HL-60 (cell line): ENCODE data around the gene OR10K2.
"Not testable (repeated sequence)": the region's sequence is repeated elsewhere in the genome, so short reads cannot be mapped to it uniquely, and the experiment has no call there.

Experiments used
- DNase-seq, 2 experiments: peaks; one replicate each; pipeline ENCODE4 v3.0.0-alpha.2; 2010 to 2020; ENCODE audit warnings: low read depth in 1 of 2, low spot score in 1 of 2
- H3K27ac ChIP-seq: fragments of 250-450 bp; sonication (Bioruptor Pico); replicated peaks from 2 replicates; pipeline ENCODE4 v1.5.1; 2020; ENCODE audit warnings: mild to moderate bottlenecking, moderate library complexity
- H3K27me3 ChIP-seq: fragments of 250-450 bp; sonication (Bioruptor Pico); 2 replicates; pipeline ENCODE4 v1.5.1; 2021; ENCODE audit warnings: mild to moderate bottlenecking, moderate library complexity; ENCODE audit not compliant: insufficient read depth, poor library complexity, severe bottlenecking
- H3K4me3 ChIP-seq: replicated peaks from 2 replicates; pipeline ENCODE4 v1.5.1; 2011; ENCODE audit warnings: mild to moderate bottlenecking, control low read depth, low read length; ENCODE audit not compliant: insufficient read depth
- GABPA ChIP-seq: IDR thresholded peaks from 2 replicates; pipeline ENCODE4 v1.6.1; 2012; ENCODE audit warnings: low read depth
- POLR2AphosphoS5 ChIP-seq: IDR thresholded peaks from 2 replicates; pipeline ENCODE4 v1.6.1; 2012; ENCODE audit warnings: low read depth
- SPI1 ChIP-seq: IDR thresholded peaks from 2 replicates; pipeline ENCODE4 v1.6.1; 2012; ENCODE audit warnings: low read depth, mild to moderate bottlenecking, borderline replicate concordance
- TF ChIP-seq, protein P1 (sequence below): IDR thresholded peaks from 2 replicates; pipeline ENCODE4 v1.6.1; 2012; ENCODE audit warnings: low read depth; ENCODE audit not compliant: insufficient replicate concordance
- TF ChIP-seq, protein P2 (sequence below): IDR thresholded peaks from one replicate; pipeline ENCODE4 v1.5.1; 2011; ENCODE audit warnings: low read length, control low read depth, inconsistent platforms; ENCODE audit not compliant: insufficient read depth

The OR10K2 gene

DNA sequence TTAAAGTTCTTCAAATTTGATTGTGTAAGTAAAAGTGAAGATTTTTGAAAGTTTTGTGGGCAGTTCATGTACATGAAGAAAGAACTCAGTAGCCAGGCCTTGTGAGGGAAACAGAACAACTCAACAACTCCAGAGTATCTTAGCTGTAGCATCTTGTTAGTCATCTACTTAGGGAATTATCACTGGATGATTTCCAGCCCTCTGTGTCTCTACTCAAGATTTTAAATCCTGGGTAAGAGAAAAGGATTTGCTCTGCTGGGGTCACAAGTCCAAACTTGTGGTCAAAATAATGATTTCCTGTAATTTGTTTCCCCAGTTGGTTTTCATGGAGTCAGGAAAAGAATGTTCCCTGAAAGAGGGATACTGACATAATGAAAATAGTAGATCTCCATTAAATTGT, 34.9 kb downstream of the OR10K2 start:
- no peak for DNase-seq
- no peak overlapping the region for H3K27ac ChIP-seq
- TF ChIP-seq POLR2AphosphoS5 (no peak), GABPA (no peak), SPI1 (no peak)
- TF ChIP-seq, protein P1, sequence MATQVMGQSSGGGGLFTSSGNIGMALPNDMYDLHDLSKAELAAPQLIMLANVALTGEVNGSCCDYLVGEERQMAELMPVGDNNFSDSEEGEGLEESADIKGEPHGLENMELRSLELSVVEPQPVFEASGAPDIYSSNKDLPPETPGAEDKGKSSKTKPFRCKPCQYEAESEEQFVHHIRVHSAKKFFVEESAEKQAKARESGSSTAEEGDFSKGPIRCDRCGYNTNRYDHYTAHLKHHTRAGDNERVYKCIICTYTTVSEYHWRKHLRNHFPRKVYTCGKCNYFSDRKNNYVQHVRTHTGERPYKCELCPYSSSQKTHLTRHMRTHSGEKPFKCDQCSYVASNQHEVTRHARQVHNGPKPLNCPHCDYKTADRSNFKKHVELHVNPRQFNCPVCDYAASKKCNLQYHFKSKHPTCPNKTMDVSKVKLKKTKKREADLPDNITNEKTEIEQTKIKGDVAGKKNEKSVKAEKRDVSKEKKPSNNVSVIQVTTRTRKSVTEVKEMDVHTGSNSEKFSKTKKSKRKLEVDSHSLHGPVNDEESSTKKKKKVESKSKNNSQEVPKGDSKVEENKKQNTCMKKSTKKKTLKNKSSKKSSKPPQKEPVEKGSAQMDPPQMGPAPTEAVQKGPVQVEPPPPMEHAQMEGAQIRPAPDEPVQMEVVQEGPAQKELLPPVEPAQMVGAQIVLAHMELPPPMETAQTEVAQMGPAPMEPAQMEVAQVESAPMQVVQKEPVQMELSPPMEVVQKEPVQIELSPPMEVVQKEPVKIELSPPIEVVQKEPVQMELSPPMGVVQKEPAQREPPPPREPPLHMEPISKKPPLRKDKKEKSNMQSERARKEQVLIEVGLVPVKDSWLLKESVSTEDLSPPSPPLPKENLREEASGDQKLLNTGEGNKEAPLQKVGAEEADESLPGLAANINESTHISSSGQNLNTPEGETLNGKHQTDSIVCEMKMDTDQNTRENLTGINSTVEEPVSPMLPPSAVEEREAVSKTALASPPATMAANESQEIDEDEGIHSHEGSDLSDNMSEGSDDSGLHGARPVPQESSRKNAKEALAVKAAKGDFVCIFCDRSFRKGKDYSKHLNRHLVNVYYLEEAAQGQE, result no peak
- TF ChIP-seq, protein P2, sequence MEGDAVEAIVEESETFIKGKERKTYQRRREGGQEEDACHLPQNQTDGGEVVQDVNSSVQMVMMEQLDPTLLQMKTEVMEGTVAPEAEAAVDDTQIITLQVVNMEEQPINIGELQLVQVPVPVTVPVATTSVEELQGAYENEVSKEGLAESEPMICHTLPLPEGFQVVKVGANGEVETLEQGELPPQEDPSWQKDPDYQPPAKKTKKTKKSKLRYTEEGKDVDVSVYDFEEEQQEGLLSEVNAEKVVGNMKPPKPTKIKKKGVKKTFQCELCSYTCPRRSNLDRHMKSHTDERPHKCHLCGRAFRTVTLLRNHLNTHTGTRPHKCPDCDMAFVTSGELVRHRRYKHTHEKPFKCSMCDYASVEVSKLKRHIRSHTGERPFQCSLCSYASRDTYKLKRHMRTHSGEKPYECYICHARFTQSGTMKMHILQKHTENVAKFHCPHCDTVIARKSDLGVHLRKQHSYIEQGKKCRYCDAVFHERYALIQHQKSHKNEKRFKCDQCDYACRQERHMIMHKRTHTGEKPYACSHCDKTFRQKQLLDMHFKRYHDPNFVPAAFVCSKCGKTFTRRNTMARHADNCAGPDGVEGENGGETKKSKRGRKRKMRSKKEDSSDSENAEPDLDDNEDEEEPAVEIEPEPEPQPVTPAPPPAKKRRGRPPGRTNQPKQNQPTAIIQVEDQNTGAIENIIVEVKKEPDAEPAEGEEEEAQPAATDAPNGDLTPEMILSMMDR, result no peak
- no peaks in the 10 kb centered on the region for H3K27me3 ChIP-seq
- H3K4me3 ChIP-seq, result no peak overlapping the region

DNA sequence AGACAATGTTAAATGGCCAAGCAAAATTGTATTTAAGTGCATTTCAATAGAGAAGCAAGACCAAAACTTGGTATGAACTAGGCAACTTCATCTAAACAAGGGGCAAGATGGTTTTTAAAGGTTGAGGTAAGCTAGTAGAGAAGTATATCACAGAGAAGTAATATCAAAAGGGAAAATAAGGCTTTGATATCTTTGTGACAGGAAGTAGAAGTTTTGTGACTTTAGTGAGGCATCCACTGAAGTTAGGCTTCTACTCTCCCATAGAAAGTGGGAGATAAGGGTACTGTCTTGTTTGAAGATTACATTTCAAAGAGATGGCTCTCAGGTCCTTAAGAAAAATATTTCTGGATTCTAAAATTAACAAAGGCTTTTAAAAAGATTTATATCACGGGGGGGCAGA, 35.7 kb downstream of the OR10K2 start:
- no peak for DNase-seq
- no peak for TF ChIP-seq SPI1
- Histone ChIP-seq H3K27me3 (no peaks in the 10 kb centered on the region), H3K27ac (no peak overlapping the region), H3K4me3 (no peak overlapping the region)

DNA sequence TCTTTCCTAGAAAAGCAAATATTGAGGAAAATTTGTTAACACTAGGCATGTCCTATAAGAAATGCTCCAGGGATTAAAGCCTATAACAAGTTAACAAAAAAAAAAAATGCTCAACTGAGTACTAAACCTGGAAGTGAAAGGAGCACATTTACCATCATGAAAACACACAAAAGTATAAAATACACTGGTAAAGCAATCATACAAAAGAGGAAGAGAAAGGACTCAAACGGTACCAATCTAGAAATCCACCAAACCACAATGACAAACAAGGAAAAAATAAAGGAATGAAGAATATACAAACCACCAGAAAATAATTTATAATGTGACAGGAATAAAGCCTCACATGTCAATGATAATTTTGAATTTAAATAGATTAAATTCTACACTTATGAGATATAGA, 51.2 kb downstream of the OR10K2 start:
- Histone ChIP-seq H3K4me3 (no peak overlapping the region), H3K27me3 (no peaks in the 10 kb centered on the region), H3K27ac (no peak overlapping the region)
- DNase-seq, result no peak
- TF ChIP-seq, protein P2, result no peak
- TF ChIP-seq SPI1 (peak; percentile 72), GABPA (no peak)
- TF ChIP-seq, protein P1, result no peak

DNA sequence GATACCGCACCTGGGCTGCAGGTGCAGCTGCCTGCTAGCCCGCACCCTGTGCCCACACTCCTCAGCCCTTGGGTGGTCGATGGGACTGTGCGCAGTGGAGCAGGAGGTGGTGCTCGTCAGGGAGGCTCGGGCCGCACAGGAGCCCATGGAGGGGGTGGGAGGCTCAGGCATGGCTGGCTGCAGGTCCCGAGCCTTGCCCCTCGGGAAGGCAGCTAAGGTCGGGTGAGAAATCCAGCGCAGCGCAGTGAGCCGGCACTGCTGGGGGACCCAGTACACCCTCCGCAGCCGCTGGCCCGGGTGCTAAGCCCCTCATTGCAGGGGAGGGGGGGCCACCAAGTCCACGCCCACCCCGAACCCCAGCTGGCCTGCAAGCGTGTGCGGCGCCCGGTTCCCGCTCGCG, 51.9 kb downstream of the OR10K2 start:
- not testable (repeated sequence) for DNase-seq, H3K27ac ChIP-seq, H3K4me3 ChIP-seq, H3K27me3 ChIP-seq

DNA sequence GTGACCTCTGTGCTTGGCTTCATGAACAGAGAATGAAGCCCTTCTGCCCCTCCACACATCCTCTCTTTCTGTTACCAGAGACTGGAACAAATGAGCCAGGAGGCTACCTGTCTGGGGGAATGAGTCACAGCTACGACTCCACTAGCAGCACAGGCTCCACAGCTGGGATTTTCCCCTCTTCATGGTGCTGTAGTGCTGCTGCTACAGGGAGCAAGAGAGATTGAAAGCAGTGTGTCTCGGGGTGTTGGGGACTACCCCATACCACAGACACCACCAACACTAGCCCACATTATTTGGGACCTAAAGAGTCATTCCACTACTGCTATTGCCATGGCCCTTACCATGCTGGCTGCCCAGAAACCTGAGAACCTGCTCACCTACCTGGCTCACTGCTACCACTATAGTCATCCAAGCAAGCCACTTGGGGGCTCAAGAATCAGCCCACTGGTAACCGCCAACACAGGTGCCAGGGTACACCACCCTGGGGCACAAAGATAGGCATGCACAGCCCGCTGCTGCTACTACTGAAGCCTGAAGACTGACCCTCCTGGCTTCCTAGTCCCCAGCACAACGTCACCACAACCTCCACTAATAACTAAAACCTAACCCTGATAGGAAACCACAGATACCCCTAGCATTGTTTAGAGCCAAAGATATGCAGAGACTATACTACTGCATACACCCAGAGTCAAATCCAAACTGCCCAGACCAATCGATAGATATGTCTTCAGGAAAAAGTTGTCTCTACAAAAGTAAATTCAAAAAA, 54.7 kb downstream of the OR10K2 start:
- Histone ChIP-seq H3K27ac (no peak overlapping the region), H3K27me3 (no peaks in the 10 kb centered on the region), H3K4me3 (no peak overlapping the region)
- TF ChIP-seq GABPA (no peak), POLR2AphosphoS5 (no peak), SPI1 (no peak)
- TF ChIP-seq, protein P1, result no peak
- TF ChIP-seq, protein P2, result no peak
- no peak for DNase-seq
